Fibroblast of the aortic adventitia (primary cell): ENCODE data around the gene SLC2A4. TPM values are rescaled to one million over a fixed set of nuclear protein-coding genes. Genes with fewer than 3 reads are reported as not detected.

ENCODE experiments used
- DNase-seq: peaks from one replicate; pipeline ENCODE4 v3.0.0-alpha.2; 2010; ENCODE audit warnings: low read depth
- H3K4me3 ChIP-seq: 2 replicates; pipeline ENCODE4 v1.5.1; 2011; ENCODE audit warnings: low read depth, mild to moderate bottlenecking, control low read depth, low read length, moderate library complexity
- total RNA-seq: library from RNA; depleted of rRNA; stranded (reverse); fragments of >200 nt; gene quantifications from 2 replicates; pipeline ENCODE4 v1.2.3, GENCODE V29; 2012; ENCODE audit warnings: low replicate concordance
- TF ChIP-seq, protein P1 (sequence below): IDR thresholded peaks from 2 replicates; pipeline ENCODE4 v1.5.1; 2011; ENCODE audit warnings: mild to moderate bottlenecking, low read length, control low read depth, inconsistent platforms; ENCODE audit not compliant: insufficient read depth

Gene SLC2A4
- total RNA-seq, 1 donor, result 0.18 TPM

DNA sequence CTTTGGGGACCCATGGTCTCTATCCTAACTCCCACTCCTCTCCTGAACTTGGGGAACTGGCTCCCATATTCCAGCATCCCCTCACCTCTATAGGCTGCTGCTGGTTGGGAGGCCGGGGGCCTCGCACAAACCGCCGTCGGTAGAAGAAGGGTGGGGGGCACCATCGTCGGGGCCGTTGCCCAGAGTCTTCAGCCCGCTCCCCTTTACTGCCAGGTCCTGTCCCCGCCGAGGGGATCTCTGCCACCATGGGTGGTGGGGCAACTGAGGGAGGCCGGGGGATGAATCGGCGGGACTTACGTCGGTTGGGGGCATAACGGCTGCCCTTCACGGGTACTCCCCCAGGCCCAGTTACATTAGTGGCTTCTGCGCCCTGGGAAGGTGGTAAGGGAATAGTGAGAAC, 8.6 kb downstream of the SLC2A4 start:
- DNase-seq, result no peak
- H3K4me3 ChIP-seq, result no peak overlapping the region
- TF ChIP-seq, protein P1, sequence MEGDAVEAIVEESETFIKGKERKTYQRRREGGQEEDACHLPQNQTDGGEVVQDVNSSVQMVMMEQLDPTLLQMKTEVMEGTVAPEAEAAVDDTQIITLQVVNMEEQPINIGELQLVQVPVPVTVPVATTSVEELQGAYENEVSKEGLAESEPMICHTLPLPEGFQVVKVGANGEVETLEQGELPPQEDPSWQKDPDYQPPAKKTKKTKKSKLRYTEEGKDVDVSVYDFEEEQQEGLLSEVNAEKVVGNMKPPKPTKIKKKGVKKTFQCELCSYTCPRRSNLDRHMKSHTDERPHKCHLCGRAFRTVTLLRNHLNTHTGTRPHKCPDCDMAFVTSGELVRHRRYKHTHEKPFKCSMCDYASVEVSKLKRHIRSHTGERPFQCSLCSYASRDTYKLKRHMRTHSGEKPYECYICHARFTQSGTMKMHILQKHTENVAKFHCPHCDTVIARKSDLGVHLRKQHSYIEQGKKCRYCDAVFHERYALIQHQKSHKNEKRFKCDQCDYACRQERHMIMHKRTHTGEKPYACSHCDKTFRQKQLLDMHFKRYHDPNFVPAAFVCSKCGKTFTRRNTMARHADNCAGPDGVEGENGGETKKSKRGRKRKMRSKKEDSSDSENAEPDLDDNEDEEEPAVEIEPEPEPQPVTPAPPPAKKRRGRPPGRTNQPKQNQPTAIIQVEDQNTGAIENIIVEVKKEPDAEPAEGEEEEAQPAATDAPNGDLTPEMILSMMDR, result no peak

DNA sequence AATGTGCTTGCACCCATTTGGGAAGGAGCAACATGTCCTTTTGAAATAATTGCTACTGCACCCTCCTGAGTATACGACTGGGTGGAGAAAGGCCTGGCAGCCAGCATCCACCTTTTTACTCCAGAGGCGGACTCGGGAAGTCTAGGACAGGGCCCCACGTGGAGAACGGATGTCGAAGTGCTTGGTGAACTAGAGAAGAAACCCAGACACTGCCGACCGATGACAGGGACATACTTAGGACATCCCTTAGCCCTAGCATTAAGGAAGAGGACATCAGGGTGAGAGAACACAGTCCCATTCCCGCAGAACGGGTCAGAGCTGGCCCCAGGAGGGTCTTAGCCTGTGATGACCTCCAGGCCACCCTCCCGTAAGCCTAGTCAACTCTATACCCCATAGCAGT, 9.2 kb downstream of the SLC2A4 start:
- DNase-seq, result no peak
- TF ChIP-seq, protein P1, result no peak
- no peak overlapping the region for H3K4me3 ChIP-seq

DNA sequence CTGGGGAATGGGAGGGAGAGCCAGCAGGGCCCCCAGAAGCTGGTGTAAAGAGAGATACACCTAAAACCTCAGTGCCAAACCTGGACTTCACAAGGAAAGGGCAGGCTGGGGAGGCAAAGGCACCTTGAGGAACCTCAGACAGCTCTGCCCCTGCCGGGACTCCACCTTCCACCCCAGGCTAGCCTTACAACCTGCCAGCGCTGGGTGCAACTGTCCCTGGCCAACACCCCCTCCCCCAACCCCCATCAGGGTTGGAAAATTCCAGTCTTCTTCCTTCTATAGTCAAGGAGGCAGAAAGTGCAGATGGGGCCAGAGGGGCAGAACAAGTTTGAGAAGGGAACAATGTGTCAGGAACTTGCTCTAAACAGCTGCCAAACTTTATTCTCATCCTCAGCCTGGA, 10.7 kb downstream of the SLC2A4 start:
- no peak for DNase-seq
- H3K4me3 ChIP-seq, result no peak overlapping the region
- TF ChIP-seq, protein P1, result no peak

GRCh38 chr17:7292729-7293128, 11.2 kb downstream of the SLC2A4 start:
- no peak for DNase-seq
- TF ChIP-seq, protein P1, result no peak

DNA sequence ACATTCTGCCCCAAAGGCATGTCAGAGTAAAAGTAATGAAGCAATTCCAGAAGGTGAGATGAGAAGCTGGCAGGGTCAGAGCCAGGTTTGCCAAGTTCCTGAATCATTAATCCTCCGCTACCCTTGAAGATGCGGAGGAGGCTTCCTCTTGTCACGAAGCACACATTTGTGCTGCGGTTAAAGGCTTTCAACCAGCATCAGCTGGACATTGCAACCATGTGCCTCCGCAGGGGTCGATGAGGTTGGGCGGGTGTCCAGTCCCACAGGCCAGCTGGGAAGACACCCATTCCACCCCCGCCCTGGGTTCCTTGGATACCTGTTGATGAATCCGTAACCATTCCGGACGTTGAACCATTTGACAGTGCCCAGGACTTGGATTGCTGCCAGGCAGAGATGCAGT, 11.6 kb downstream of the SLC2A4 start:
- H3K4me3 ChIP-seq, result no peak overlapping the region
- DNase-seq, result no peak
- TF ChIP-seq, protein P1, result no peak

More at GRCh38 chr17:7292729-7293128, 11.2 kb downstream of the SLC2A4 start:
- no peak overlapping the region for H3K4me3 ChIP-seq

GRCh38 chr17:7293816-7294613, 12.5 kb downstream of the SLC2A4 start:
- no peak overlapping the region for H3K4me3 ChIP-seq
- no peak for DNase-seq
- TF ChIP-seq, protein P1, result no peak
